NCI-H2196 treated with DMSO at 0.1 percent for 48 hours (cell line): ENCODE results near the gene FAM110A.
"Not testable (repeated sequence)": the region's sequence is repeated elsewhere in the genome, so short reads cannot be mapped to it uniquely, and the experiment has no call there.

Experiments
- DNase-seq: peaks from one replicate; lab custom pipeline; 2025; ENCODE audit not compliant: unreplicated experiment; lab: John Stamatoyannopoulos, UW

The FAM110A gene

DNA sequence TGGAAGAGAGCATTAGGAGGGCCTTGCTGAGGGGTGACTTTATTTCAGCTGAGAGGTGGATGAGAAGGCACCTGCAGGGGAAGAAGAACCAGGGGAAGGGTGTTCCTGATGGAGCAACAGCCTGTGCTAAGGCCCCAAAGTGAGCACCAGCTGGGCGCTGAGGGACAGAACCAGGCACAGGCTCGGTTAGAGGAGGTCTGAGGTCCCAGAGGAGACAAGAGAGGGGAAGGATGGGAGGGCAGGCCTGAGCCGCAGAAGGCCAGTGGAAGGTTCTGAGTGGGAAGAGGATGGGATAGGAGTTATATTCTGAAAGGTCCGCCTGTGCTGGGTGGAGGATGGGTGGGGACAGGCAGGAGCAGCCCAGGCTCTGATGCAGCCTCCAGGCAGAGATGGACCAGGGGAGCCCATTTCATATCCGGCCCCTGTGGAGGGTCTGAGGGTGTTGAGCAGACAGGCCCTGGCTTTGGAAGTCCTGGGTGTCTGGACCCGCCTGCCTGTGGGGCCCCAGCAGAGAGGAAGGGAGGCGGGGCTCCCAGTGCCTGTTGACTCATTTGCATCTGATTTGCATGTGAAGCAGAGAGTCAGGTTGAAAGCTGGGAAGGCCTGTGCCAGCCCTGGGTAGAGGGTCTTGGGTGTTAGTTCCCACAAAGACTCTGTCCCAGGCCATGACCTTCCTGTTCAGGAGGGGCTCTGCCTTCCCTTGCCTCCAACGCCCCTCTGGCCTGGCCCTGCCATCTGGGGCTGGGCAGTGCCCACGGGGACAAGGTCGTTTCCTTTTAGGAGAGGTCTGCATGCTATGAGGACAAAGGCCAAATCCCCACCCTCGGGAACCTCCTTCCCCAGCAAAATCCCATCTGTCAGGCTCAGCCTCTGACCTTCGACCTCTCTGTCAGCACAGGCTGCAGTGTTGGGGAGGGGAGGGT lies 10.6 kb upstream of the FAM110A start:
- DNase-seq = no peak

DNA sequence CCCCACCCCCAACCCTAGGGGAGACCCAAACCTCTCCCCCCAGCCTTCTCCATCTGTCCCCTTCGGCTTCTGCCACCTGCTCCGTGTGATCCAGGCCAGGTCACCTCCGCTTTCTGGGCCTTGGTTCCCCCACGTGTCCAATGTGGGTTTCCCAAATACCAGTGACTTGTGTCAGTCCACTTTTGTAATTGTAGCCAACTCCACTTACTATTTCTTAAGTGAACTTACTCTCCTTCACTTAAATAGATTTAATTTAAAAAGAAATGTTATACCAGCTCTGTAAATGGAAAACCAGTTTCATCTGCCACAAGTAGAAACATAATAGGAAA lies 10.0 kb upstream of the FAM110A start:
- DNase-seq = no peak

DNA sequence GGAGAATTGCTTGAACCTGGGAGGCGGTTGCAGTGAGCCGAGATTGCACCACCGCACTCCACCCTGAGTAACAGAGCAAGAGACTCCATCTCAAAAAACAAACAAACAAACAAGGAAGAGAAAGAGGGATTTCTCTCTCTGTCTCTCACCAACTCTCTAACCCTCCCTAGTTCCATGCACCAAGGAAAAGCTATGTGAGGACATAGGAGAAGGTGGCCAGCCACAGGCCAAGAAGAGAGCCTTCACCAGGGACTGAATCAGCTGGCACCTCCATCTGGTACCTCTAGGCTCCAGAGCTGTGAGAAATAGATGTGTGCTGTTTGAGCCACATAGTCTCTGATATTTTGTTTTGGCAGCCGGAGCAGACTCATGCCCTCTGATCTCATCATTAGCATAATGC lies 9.0 kb upstream of the FAM110A start:
- no peak for DNase-seq

DNA sequence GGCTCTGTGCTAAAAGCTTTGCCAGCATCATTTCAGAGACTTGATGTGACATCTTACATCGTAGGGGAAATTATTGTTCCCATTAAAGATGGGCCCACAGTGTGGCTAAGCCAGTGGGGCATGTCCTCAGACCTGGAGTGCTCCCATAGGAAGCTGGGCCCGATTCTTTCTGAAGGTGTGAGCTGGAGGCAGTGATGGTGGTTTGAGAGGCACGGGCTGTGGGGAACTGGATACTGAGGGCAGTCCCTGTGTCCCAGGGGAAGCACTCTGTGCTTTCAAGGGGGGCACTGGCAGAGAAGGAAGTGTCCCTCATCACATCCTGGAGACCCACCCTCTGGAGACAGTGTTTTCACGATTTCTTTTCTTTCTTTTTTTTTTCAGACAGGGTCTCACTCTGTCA lies 8.6 kb upstream of the FAM110A start:
- DNase-seq = no peak

DNA sequence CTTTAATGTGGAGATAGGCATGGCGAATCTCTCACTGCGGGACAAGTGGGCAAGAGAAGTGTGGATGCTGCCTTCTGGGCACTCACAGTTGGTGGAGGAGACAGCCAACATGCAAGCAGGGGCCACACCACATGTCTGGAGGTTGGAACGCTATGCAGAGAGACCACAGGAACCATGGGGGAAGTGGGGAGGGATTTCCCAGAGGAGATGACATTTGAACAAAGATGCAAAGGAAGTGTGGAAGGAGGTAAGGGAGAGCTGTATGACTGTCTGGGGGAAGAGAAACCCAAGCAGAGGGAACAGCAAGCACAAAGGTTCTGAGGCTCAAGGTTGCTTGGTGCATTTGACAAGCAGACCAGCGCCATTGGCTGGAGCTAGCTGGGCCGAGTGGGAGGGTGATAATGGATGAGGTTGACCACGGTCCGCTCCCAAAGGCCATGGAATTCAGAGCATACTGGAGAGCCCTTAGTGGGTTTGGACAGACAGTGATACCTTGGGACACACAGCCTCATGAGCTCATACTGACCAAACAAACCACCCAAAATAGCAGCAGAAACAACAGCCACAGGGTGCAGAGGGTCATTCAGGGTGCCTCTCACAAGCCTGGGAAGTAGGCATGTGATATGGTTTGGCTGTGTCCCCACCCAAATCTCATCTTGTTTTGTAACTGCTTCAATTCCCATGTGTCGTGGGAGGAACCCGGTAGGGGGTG lies 7.6 kb upstream of the FAM110A start:
- DNase-seq = no peak

DNA sequence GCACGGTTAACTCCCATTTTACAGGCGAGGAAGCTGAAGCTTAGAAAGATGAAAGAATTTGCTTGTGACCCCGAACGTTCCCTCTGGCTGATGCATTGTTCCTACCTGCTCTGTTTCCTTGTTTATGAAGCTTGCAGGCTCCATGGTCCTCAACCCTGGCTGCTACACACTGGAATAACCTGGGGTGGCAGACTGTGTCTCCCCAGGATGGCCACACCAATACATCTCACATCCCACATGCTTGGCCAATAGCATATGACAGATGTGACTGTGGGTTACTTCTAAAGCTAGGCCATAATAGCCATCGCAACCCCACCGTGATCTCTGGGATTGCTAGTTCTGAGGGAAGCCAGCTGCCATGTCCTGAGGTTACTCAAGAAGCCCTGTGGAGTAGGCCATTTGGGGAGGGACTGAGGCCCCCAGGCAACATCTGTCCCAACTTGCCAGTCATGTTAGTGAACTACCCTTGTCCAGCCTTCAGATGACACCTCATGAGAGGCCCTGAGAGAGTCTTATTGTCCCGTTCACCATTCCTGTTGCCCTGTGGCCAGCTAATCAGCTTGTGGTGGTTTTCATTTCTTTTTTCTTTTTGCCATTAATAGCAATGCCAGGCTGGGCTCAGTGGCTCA lies 6.7 kb upstream of the FAM110A start:
- DNase-seq = no peak

DNA sequence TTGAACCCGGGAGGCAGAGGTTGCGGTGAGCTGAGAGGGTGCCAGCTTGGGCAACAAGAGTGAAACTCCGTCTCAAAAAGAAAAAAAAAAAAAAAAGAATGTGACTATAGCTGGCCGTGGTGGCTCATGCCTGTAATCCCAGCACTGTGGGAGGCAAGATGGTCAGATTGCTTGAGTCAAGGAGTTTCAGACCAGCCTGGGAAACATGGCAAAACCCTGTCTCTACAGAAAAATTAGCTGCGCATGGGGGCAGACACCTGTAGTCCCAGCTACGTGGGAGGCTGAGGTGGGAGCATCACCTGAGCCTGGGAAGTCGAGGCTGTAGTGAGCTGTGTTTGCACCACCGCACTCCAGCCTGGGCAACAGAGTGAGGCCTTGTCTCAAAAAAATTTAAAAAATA lies 5.5 kb upstream of the FAM110A start:
- DNase-seq = not testable (repeated sequence)

DNA sequence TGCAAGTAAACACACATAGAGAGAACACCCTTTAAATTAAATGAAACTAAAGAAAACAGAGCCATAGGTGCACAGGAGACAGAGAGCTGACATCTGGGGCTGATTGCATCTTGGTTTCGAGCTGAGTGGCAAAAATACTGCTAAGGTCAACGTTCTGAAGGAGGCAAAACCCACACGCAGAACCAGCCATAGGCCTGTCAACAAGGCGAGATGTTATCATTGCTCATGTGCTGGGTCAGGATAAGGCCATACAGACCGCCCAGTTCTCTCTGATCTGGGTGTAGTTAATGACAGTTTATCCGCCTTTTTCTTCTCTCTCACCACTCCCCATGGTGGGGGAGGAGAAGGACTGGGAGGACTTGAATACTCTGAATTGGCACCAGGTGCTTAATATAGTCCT lies 4.5 kb upstream of the FAM110A start:
- DNase-seq = no peak

DNA sequence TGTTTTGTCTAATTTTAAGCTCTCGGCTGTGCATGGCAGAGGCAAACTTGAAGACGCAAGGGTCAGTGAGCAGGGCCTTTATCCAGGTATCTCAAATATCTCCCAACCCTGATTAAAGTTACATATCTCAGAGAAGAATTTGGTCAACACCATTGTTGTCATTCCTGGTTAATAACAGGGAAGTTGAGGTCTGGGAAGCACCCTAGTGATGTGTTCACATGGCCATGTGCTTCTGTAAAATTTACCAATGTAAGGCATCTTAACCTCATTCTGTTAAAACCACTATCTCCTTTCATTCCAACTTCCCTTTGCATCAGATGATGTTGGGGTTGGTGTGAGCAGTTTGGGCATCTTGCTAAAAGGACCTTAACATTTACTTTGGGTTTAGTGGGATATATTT lies 4.0 kb upstream of the FAM110A start:
- DNase-seq = no peak

DNA sequence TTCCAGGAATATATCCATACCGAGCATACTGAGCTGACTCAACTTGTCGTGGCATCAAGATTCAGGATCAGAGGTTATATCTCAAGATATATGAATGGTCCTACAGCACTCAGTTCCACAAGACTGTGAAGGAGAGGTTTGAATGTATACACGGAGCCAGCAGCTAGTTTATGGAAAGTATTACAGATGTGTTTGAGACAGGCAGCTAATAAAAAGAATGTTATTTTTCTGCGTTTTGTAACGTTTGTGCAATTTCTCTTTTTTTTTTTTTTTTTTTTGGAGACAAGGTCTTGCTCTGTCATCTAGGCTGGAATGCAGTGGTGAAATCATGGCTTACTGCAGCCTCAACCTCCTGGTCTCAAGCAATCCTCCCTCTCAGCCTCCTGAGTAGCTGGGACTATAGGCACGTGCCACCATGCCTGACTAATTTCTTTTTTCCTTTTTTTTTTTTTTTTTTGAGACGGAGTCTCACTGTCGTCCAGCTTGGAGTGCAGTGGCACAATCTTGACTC lies 3.4 kb upstream of the FAM110A start:
- DNase-seq = no peak

DNA sequence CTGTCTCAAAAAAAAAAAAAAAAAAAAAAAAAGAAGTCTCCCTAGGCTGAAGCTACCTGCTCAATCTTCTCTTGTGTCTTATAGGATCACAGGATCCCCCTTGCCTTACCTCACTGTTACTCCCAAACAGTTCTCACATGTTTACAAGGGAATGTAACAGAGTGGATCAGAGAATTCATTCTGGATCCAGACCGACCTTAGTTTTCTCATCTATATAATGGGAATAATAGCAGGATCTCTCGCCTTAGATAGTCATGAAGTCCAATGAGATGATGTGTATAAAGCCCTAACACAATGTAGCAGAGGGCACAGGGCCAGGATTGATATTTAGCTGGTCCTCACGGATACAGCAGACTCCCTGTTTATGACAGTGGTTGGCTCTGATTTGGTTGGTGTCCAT lies 2.3 kb upstream of the FAM110A start:
- no peak for DNase-seq

DNA sequence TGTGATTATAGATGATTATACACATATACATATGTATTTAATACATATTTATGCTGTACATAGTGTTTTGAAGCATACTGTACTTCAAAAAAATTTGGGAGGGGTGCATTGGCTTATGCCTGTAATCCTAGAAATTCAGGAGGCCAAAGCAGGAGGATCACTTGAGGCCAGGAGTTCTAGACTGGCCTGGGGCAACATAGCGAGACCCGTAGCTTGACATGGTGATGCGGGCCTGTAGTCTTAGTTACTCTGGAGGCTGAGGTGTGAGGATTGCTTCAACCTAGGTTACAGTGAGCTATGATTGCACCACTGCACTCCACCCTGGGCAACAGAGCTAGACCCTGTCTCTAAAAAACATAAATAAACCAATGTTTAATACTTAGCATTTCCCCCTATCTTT lies 1.6 kb upstream of the FAM110A start:
- no peak for DNase-seq

DNA sequence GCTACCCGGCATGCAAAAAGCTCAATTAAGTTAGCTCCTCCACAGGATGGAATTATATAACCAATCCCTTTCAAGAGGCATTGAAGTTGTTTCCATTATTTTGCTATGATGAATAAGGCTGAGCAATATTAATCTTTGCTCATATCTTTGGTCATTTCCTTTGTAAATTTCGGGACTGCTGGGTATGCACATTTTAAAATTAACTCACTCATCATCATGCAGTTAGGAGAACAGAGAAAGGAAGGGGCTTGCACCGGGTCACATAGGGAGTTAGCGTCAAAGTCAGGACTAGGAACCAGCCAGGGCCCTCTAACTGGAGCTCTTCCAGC lies 430 bp upstream of the FAM110A start:
- DNase-seq = no peak

DNA sequence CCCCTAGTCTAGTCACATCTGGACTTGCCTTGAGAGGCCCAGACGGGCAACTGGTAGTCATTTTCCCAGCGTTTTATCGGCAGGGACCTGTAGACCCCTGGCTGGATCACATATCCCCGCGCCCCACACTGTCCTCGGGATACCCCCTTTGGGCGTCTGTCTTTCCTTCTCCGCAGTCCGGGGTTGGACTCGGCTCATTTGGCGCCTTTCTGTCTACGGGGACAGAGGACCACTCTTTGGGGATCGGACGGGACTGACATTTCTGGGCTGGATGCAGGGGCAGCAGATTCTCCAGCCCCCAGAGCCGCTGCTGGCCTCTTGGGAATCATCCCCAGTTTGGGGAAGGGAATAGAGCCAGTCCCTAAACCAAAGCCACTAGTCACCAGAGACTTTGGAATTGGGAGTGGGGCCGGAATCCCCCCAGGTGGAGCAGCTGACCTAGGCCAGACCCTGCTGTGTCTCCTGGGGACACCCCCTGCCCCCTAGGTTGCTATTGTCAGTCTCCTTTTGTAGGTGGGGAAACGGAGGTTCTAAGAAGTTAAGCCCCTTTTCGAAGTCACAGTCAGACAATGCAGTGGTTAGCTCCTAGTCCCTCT lies 734 bp downstream of the FAM110A start:
- no peak for DNase-seq

DNA sequence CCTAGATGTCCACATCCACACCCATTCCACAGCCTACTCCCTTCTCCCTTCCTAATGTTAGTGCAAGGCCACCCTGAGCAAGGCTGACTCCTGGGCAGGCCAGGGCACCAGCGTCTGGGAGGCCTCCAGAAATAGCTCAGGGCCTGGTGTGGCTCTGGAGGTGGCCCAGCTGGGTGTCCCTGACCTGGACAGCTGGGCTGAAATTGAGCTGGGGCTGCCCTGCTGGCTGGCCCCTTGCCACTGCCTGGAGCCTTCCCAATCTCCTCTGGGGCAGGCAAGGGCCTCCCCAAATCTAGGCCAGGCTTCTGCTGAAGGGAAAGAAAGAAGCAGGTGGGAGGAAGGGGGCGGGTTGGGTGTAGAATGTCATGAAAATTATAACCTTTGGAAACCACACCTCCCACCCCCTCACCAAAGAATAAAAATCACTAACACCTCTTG lies 2.1 kb downstream of the FAM110A start:
- DNase-seq = no peak

DNA sequence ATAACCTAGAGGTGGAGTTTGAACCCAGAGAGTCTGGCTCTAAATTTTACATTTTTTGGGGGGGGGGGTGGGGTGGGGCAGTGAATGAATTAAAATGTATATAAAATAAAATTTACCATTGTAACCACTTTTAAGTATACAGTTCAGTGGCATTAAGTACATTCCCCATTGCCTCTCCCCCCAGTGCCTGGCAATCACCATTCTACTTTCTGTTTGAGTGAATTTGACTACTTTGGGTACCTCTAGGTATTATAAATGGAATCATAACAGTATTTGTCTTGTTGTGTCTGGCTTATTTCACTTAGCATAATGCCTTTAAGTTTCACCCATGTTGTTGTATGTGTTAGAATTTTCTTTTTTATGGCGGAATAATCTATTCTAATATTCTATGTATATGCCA lies 2.7 kb downstream of the FAM110A start:
- DNase-seq = no peak

DNA sequence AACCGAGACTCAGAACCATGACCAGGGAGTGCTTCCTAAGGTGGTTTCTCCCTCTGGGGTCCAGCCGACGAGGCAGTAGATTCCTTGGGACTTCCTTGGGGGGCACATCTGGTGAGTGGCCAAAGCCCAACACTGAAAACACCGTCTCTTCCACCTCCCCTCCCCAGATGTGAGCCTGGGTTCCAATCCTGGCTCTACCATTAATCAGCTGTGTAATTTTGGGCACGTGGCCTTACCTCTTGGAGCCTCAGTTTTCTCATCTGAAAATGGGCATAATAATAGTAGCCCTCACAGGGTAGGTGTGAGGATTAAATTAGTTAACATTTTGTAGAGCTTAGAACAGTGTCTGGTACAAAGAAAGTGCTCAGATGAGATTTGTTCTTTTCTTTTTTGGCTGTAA lies 5.5 kb downstream of the FAM110A start:
- no peak for DNase-seq

DNA sequence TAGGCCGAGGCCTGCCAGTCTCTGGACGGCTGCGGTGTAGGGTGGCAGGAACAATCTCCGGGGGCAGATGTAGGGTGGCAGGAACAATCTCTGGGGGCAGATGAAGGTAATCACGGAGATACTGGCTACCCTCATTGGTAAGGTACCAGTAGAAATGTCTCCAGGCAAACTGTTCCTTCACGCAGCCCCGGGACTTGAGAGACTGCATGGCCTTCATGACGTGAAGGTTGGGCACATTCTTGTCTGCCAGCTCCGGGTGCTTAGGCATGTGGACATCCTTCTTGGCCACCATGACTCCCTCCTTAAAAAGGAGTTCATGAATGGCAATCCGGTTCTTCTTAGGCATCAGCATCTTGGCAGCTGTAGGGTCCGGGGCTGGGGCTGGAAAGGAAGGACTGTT lies 6.1 kb downstream of the FAM110A start:
- DNase-seq = no peak

DNA sequence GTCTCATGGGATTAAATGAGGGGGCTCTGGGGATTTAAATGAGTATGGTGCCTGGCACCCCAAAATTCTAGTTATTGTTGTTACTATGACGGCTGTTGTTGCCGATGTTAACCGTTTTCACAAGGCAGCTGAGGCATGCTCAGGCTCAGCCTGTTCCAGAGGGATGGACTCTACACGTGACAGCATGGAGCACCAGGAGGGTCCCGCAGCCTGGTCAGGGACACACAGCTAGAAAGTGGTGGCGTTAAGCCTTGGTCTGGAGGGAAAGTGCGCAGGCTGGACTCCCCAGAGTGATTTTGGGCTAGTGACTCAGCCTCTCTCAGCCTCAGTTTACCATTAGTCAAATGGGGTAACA lies 7.0 kb downstream of the FAM110A start:
- DNase-seq = no peak

DNA sequence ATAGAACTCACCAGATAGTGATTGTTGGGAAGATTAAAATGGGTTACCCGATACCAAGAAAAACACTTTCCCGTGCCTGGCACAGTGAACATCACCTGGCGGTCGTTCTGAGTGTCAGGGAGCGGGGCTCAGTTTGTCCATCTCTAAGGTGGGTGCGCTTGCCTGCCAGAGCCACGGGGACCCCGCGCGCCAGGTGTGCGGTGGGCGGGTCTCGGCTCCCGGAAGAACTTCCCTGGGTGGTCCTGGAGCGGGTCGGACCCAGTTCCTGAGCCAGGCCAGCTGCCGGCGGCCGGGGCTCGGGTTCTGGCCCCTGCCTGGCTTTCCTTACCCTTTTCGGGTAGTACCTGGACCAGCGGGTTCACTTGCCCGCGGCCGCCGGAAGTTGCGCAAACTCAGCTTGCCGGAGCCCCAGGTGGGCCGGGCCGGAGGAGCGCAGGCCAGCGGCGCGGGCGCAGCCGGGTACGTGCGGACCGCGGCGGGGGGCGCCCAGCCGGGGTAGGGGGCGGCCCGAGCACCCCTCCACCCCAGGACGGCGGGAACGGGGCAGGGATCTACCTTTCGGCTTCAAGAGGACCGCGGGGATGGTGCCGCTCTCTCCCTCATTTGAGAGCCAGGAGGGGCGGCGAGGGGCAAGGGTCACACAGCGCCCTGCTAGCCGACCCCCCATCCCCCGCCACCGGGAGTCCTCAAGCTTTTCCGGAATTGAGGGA lies 7.5 kb downstream of the FAM110A start:
- peak; percentile 17 for DNase-seq
